ENCODE data around the gene ALX3. TPM values are rescaled to one million over a fixed set of nuclear protein-coding genes. Genes with fewer than 3 reads are reported as not detected.

Gene ALX3
- total and polyA plus RNA-seq, 12 donors, result 0.04 TPM; not detected in 11

DNA sequence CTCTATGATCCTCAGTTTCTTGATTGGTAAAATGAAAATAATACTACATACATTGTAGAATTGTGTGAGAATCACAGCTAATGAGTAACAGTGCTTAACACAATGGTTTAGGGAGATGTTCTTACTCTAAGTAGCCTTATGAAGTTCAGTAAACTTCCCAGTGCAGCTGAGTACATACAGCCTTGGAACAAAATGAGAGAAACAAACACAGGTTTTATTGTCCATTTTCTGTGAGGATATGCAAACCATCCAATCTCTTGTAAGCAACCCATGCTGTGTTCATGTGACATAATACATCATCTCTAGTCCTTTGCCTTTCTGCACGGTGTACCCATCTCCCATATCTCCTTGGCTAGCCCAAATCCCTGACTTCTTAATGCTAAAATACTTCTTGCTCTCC lies 50.7 kb downstream of the ALX3 start:
- Histone ChIP-seq H3K4me1 (no peaks in the 10 kb centered on the region), H3K9me3 (no peaks in the 10 kb centered on the region), H3K27me3 (no peaks in the 10 kb centered on the region), H3K36me3 (peaks cover 3 to 100% (median 93%) of the 10 kb centered on the region in 9 donors), H3K4me3 (no peak overlapping the region), H3K27ac (no peak overlapping the region)
- 89 to 92% methylated on average over 1 of the region's 1 CpG for WGBS, 2 donors
- ATAC-seq, result no peak
- DNase-seq, result no peak
- TF ChIP-seq, protein P1, sequence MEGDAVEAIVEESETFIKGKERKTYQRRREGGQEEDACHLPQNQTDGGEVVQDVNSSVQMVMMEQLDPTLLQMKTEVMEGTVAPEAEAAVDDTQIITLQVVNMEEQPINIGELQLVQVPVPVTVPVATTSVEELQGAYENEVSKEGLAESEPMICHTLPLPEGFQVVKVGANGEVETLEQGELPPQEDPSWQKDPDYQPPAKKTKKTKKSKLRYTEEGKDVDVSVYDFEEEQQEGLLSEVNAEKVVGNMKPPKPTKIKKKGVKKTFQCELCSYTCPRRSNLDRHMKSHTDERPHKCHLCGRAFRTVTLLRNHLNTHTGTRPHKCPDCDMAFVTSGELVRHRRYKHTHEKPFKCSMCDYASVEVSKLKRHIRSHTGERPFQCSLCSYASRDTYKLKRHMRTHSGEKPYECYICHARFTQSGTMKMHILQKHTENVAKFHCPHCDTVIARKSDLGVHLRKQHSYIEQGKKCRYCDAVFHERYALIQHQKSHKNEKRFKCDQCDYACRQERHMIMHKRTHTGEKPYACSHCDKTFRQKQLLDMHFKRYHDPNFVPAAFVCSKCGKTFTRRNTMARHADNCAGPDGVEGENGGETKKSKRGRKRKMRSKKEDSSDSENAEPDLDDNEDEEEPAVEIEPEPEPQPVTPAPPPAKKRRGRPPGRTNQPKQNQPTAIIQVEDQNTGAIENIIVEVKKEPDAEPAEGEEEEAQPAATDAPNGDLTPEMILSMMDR (IDR thresholded peaks at IDR 0.05), result no peak
- intact Hi-C loops (cut with DNase I), result no loop called here

DNA sequence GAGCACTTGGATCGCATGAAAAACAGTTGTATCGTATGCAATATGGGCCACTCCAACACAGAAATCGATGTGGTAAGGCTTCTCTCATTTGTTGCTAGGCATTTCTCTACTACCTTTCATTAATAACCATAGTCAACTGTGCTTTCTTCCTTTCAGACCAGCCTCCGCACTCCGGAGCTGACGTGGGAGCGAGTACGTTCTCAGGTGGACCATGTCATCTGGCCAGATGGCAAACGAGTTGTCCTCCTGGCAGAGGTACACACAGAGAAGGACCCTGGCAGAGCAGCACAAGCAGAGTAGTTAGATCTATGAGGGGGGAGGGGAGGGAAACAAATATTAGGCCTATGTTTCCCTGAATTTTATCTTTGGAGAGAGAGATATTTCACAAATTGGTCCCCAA lies 52.1 kb downstream of the ALX3 start:
- no peak overlapping the region for H3K4me3 ChIP-seq
- WGBS, 2 donors, result 93 to 94% methylated on average over 9 of the region's 9 CpGs
- peaks cover 3 to 100% (median 91%) of the 10 kb centered on the region in 9 donors for H3K36me3 ChIP-seq
- H3K9me3 ChIP-seq, result no peaks in the 10 kb centered on the region
- intact Hi-C loops (cut with DNase I), result no loop called here
- H3K27me3 ChIP-seq, result no peaks in the 10 kb centered on the region
- no peak overlapping the region for H3K27ac ChIP-seq
- TF ChIP-seq, protein P1 (IDR thresholded peaks at IDR 0.05), result no peak
- no peak for DNase-seq
- no peaks in the 10 kb centered on the region for H3K4me1 ChIP-seq
- no peak for ATAC-seq

DNA sequence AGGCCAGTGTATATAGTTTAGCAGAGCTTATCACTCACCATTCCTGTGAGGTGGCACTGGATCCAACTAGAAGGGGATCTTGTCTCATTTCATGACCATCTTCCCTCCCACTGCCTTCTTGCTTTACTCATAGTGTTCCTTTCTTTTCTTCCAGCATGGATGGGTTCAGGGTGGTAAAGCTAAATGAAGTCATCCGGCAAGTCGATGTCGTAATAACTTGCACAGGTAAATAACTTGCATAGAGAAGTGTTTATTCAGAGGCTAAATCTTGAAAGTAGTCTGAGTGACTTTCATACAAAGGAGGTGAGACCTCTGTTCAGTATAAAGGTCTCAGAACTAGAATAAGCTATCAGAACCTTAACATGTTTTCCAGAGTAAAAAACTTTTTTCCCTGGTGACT lies 52.7 kb downstream of the ALX3 start:
- DNase-seq (no peak), ATAC-seq (no peak)
- no peak overlapping the region for H3K27ac ChIP-seq
- no peaks in the 10 kb centered on the region for H3K4me1 ChIP-seq
- no peak overlapping the region for H3K4me3 ChIP-seq
- no peaks in the 10 kb centered on the region for H3K27me3 ChIP-seq
- TF ChIP-seq, protein P1 (IDR thresholded peaks at IDR 0.05), result no peak
- peaks cover 4 to 100% (median 91%) of the 10 kb centered on the region in 9 donors for H3K36me3 ChIP-seq
- intact Hi-C loops (cut with DNase I), result no loop called here
- WGBS, 2 donors, result 93 to 95% methylated on average over 3 of the region's 3 CpGs
- no peaks in the 10 kb centered on the region for H3K9me3 ChIP-seq

DNA sequence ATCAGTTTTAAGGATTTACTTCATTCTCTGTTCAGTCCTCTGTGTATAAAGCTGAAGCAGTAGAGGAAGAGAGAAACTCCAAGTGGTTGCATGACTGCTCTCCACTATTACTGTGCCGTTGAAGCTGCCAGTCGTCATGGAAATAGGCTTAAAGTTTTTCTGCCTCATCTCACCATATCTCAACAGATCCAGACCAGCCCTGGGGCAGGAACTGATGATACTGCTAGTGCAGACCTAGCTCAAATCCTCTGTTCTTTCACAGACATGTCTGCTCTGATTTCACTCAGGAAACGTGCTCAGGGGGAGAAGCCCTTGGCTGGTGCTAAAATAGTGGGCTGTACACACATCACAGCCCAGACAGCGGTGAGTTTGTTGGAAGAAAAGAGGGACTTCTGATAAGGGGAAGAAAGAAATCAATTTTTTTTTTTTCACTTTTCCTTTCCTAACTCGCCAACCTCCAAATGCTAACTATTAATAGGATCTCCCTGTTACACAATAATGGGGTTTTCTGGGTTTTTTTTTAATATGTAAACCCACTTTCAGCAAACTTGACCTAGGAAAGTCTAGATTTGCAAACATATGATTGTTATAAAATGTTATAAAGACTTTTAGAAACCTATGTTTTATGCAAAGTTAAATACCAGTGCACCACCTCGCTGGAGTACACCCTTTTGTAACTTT lies 58.2 kb downstream of the ALX3 start:
- H3K4me1 ChIP-seq, result peaks cover 0 to 16% (median 6%) of the 10 kb centered on the region in 9 donors
- no peak overlapping the region for H3K4me3 ChIP-seq
- DNase-seq (no peak), ATAC-seq (peak in 1 of 8 donors; percentile 22)
- 79 to 86% methylated on average over 6 of the region's 6 CpGs for WGBS, 2 donors
- intact Hi-C loops (cut with DNase I), result no loop called here
- no peaks in the 10 kb centered on the region for H3K27me3 ChIP-seq
- H3K27ac ChIP-seq, result no peak overlapping the region
- H3K9me3 ChIP-seq, result no peaks in the 10 kb centered on the region
- TF ChIP-seq, protein P1 (IDR thresholded peaks at IDR 0.05), result no peak
- peaks cover 6 to 89% (median 66%) of the 10 kb centered on the region in 9 donors for H3K36me3 ChIP-seq

Measured in heart right ventricle (tissue), 16 donors.